Measurements from ENCODE around the gene VWA1.
"Not testable (repeated sequence)": the region's sequence is repeated elsewhere in the genome, so short reads cannot be mapped to it uniquely, and the experiment has no call there.

Gene VWA1

GRCh38 chr1:1435911-1436629, 580 bp downstream of the VWA1 start:
- no peak for DNase-seq (ENCODE audit: low read depth)

- DNase-seq (ENCODE audit: low read depth), result no peak
Measured at GRCh38 chr1:1436630-1437032, 1.1 kb downstream of the VWA1 start.

GRCh38 chr1:1437033-1437903, 1.8 kb downstream of the VWA1 start:
- DNase-seq (ENCODE audit: low read depth), result no peak

GRCh38 chr1:1437904-1438376, 2.5 kb downstream of the VWA1 start:
- DNase-seq (ENCODE audit: low read depth), result no peak

GRCh38 chr1:1438531-1439381, 3.3 kb downstream of the VWA1 start:
- DNase-seq (ENCODE audit: low read depth), result no peak

- no peak for DNase-seq (ENCODE audit: low read depth)
Measured at GRCh38 chr1:1439546-1440261, 4.2 kb downstream of the VWA1 start.

GRCh38 chr1:1440262-1441001, 4.9 kb downstream of the VWA1 start:
- no peak for DNase-seq (ENCODE audit: low read depth)

- no peak for DNase-seq (ENCODE audit: low read depth)
Measured at GRCh38 chr1:1441002-1441888, 5.8 kb downstream of the VWA1 start.

GRCh38 chr1:1442069-1442770, 6.7 kb downstream of the VWA1 start:
- no peak for DNase-seq (ENCODE audit: low read depth)

- not testable (repeated sequence) for DNase-seq (ENCODE audit: low read depth)
Measured at GRCh38 chr1:1446631-1447030, 11.1 kb downstream of the VWA1 start.

- DNase-seq (ENCODE audit: low read depth), result no peak
Measured at GRCh38 chr1:1449099-1449739, 13.7 kb downstream of the VWA1 start, which contains the start of gene ATAD3C. TSS of gene ATAD3C (plus strand) at chr1:1449689. CDS start at chr1:1450684, 995 bp downstream.

GRCh38 chr1:1450616-1451015, 15.1 kb downstream of the VWA1 start:
- not testable (repeated sequence) for DNase-seq (ENCODE audit: low read depth)

- no peak for DNase-seq (ENCODE audit: low read depth)
Measured at GRCh38 chr1:1451696-1452364, 16.3 kb downstream of the VWA1 start.

- DNase-seq (ENCODE audit: low read depth), result not testable (repeated sequence)
Measured at GRCh38 chr1:1452365-1452739, 16.9 kb downstream of the VWA1 start.

GRCh38 chr1:1452882-1453281, 17.4 kb downstream of the VWA1 start:
- DNase-seq (ENCODE audit: low read depth), result no peak

- not testable (repeated sequence) for DNase-seq (ENCODE audit: low read depth)
Measured at GRCh38 chr1:1454286-1455056, 19.0 kb downstream of the VWA1 start.

GRCh38 chr1:1455366-1455884, 19.9 kb downstream of the VWA1 start:
- no peak for DNase-seq (ENCODE audit: low read depth)
